NOMO-1 treated with dmso at 0.1 percent for 144 hours (cell line): ENCODE data around the gene APCDD1L.
"Not testable (repeated sequence)": the region's sequence is repeated elsewhere in the genome, so short reads cannot be mapped to it uniquely, and the experiment has no call there.

Source experiments
- DNase-seq: peaks from one replicate; lab custom pipeline; 2025; ENCODE audit not compliant: unreplicated experiment; lab: John Stamatoyannopoulos, UW

APCDD1L gene

DNA sequence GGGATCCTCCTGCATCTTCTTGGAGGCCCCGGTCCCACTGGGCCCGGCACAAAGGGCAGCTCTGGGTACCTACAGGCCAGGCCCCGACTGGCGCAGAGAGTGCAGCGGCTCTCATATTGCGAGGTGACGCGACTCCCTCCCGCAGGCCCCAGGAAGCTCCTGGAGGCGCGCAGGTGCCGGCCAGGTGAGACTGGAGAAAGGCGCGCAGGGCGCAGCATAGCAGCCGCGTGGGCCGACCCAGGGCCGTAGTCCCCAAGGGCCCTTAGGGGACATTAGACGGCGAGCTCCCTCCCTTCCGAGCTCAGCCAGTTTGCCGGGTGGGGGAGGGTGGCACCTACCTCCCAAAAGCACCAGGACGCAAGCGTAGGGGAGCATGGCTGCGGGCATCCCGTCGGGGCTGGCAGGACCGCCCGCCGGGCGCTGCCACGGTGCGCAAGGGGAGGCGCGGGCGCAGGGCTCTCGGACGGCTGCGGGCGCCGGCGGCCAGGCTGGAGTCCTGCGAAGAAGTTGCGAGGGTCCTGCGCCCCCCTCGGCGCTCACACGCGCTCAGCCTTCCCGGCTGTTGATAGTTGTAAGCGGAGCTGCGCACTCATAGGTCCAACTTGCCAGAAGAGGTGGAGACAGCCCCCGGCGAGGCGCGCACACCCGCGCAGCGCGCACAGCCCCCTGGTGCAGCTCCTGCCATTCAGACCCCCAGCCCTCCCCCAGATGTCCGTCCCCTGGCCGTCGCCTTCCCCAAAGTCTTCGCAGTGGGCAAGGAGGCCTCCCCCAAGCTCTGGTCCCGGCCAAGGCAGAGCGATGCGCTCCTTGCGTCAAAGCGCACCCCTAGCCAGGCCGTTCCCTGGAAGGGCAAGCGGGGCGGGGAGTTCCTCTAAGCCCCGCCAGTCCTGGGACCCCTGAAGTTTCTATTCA lies 622 bp downstream of the APCDD1L start:
- DNase-seq: no peak

DNA sequence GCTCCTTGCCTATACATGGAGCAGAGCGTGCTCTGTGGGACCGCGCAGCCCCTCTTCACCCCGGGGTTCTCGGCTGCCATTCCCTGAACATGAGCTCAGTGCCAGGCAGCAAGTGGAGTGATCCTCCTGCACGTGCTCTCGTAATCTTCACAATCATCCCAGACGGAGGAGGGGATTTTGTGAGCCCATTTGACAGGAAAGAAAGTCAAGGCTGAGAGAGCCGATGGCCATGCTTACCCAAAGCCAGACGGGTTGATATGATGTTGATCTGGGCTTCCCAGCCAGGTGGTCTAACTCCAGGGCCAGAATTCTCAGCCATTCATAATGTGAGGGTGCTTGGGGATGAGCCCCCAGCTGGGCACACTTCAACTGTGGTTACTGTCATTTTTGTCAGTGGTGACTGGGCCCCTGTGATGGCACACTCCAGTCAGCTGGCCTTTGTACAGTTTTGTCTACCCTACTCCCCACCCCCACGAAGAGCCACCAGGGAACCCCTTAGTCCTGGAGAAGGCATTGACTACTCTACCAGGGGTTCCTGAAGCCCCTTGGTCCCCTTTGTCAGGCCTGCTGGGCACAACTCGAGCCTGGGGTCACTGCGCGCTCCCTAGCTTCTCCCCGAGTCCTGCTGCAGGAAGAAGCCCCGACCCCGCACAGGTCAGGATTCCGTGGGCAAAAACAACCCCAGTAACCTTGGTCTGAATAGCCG lies 1.5 kb downstream of the APCDD1L start:
- DNase-seq: no peak

DNA sequence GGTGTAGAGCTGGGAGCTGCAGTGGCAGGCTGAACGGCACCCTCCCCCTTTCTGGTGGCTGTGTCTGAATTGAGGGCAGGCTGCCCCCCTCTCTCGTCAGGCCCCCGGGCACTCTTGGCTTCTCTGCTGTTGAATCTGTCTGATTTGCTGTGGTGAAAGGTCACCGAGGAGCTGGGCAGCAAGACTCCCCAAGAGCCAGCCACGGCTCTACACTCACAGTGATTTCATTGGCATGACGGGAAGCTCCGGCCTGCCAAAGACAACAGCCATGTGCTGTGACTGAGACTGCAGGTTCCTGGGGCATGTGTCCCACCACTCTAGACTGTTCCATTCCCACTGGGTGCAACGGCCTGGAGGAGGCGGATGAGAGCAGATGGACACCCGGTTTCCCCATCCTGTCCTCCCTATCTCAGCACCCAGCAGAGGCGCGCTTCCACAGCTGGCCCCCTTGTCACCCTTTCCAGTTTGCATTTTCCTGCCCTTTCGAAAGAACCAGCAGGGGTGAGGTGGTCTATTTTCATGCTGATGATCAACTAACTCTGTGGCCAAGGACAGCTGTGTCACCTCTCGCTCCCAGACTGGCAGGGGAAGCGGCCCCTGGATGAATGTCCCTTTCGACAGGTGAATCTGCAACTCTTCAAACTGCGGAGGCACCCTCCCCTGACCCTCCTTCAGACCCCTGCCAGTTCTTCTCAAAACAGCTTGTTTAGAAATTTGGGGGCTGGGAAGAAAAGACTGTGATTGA lies 2.2 kb downstream of the APCDD1L start:
- no peak for DNase-seq

DNA sequence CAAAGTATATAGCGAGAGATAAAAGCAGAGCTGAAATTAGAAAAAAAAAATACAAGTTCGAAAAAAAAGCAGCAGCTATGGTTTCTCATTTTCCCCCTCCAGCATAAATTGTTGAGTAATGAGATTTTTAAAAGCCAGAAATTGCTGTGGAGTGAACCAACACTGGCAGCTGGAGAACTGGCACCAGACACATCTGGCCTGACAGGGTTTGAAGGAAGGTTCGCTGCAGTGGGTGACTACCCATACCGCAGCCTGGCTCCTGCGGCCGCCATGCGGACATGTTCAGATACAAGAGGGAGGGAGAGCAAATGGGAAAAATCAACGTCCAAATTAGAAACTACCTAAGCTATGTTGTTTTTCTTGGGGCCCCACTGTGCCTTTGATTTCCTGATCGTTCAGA lies 3.3 kb downstream of the APCDD1L start:
- DNase-seq: no peak

DNA sequence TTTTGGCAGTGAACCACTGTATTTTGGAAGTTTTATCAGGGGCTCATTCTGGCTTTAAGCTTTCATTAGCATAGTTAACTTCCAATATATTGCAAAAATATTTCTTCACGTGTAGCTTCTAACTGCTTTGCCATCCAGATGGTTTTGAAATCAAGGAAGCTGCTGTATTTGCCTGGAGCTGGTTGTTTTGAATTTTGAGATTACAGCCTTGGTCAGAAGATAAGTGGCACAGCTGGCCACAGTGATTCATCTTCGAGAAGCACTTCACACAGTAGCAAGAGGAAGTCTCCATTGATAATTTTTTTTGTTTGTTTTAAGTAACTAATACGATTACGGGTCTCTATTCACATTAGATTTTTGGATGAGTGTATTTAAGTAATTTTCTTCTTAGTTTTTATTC lies 3.8 kb downstream of the APCDD1L start:
- DNase-seq: peak; percentile 39

DNA sequence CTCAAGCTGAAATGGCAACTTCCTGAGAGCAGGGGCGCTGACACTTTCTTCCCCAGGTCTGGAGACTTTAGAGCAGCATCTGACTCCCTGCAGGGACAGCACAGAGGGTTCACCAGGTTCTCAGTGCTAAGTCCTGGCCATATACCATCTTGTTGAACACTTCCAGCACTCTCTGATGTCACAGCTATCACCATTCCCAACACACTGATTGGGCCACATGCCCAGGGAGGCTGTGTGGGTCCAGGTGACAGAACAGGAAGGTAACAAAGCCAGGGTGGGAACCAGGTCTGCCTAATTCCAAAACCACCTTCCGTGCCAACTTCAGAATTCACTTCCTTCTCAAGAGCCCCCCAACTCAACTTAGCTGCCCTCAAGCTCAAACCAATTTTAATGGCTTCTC lies 4.3 kb downstream of the APCDD1L start:
- no peak for DNase-seq

DNA sequence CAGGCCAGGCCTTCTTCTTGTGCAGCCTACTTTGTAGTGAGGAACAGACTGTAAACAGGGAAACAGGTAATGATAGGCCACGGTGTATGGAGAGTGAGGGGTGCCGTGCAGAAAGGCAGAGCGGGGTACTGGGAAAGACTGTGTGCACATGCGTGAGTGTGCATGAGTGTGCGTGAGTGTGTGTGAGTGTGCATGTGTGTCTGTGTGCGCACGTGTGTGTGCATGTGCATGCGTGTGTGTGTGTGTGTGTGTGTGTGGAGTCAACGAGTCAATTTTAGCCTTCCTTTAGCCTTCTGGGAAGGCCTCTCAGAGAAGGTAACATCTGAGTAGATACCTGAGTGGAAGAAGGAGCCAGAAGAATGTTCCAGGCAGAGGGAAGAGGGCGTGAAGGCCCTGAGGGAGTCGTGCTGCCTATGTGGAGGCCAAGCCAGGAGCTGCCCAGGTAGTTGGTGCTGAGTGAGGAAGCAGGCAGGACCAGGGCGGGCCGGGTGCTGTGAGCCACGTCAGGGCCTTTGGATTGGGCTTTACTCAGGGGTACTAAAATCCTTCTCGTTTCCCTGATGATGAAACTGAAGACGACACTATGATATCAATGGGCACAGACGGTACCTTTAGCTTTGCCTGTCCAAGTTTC lies 6.3 kb downstream of the APCDD1L start:
- no peak for DNase-seq

DNA sequence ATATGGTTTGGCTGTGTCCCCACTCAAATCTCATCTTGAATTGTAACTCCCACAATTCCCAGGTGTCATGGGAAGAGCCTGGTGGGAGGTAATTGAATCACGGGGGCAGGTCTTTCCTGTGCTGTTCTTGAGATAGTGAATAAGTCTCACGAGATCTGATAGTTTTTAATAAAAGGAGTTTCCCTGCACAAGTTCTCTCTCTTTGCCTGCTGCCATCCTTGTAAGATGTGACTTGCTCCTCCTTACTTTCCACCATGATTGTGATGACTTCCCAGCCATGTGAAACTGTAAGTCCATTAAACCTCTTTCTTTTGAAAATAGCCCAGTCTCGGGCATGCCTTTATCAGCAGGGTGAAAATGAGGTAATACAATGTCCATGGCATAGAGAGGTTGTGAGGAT lies 8.2 kb downstream of the APCDD1L start:
- not testable (repeated sequence) for DNase-seq

DNA sequence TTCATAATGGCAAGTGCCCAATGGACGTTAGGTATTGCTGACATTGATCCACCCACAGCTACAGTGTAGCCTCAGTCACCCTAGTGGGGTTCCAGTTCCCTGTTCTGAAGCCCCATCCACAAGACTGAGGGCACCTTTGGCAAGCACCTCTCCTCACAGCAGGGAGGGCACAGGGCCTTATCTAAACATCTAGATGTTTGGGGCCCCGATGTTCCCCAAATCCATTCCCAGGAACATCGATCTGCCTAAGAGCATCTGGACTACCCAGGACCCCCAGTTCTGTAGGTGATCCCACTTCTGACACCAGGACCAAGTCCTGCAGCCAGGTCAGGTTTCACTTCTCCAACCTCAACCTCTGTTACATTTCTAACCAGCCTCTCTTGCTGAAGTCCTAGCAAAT lies 10.6 kb downstream of the APCDD1L start:
- no peak for DNase-seq

DNA sequence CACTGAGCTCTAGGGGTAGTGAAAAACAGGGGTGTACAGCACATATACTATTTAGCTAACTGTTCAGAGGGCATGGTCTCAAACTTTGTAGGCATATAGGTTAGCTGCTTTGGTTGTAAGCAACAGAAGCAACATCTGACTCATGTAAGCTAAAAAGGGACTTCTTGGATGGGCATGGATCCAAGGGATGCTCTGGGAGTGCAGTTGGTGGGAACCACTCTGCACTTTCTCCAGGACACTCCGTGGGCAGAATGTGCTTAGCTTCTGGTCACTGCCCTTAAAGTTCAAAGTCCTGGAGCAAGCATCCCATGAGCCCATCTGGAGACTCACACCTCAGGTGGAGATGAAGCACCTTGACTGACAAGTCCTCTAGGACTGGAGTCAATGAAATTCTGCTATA lies 11.5 kb downstream of the APCDD1L start:
- DNase-seq: no peak

DNA sequence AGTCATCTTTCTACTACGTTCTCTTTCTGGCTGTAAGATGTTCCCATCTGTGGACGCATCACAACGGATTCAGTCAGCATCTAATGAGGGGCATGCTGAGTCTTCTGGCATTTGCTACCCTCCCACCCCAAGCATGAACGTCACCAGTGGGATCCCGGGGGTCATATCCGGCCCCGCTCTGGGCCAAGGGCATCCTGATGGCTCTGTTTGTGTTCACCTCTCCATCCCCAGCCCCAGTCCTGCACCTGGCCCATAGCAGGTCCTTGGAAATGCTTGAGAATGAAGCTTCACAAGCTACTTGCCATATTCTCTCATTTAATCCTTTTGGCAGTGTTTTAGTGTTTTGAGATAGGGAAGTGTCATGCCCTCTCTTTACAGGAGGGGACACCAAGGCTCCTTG lies 14.9 kb downstream of the APCDD1L start:
- no peak for DNase-seq

DNA sequence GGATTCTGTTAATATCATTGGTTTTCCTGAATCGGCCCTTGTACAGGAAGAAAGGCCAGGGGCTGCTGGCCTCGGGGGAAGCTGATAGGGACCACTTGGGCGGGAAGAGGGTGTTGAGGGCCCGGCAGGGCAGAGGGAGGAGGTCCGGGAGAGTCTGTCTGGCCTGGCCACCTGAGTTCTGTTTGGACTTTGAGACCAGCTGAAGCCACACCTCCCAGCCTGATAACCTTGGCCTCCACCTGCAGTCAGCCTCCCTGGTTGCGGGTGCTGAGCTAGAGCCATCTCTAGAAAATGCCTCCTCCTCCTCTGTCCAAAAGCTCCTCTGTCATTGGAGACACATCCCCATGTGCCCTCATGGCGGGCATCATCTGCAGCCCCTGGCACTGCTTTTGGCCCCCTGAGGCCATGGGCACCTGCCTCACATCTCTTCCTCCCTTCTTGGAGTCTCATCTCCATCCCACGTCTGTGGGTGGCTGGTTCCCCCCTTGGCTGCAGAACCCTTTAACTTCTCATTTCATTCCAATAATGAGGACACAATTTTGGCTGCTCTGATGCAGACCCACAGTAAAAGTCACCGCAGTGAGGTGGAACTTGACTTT lies 16.6 kb downstream of the APCDD1L start:
- DNase-seq: no peak

DNA sequence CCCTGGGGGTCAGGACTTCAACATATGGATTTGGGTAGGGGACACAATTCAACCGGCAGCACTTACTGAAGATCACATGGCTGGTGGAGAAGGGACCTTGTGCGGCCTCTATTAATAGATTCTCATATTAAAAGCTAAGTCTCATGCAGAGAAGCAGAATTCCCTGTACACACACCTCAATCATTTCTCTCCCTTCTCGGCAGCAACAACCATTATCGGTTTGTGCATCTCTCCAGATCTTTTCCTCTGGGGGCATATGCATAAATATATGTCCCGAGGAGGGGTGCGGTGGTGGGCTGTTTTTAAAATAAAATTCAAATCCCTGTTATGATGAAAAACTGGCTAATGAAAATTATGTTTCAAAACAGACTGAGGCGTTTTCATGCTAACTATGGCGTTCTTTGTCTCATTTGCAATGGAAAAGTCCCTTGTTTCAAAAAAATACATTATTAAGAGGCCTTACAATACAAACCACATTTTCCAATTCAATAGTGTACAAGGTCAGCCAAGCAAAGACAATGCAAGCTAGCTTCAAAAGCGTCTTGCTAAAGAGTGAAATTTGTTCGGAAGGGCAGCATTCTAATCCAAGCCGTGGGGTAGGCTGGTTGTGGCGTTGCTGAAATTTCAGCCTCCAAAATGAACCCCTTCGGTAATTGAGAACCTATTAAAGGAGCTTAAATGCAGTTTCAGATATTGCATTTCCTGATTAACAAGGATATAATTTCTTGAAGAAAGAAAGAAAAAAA lies 17.3 kb downstream of the APCDD1L start:
- no peak for DNase-seq

DNA sequence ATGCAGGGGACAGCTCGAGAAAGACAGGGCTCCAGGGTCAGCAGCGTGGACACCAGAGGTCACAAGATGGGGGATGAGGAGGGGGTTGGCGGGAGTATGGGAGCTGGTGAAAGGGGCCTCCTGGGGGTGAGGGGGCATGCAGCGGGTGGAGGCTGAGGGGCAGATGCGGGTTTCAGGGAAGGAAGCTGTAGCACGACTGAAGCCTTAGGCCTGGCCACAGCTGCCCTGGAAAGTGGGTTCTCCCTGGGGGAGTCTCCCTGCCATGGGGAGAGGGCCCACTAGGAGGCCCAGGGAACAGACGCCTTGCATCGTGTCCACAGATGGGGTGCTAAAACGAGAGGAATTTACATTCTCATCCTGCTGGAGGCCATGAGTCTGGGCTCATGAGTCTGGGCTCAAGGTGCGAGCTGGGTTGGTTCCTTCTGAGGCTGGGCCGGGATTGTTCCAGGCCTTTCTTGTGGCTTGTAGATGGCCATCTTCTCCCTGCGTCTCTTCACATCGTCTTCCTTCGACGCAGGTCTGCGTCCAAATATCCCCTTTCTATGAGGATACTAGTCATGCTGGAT lies 18.0 kb downstream of the APCDD1L start:
- DNase-seq: no peak

DNA sequence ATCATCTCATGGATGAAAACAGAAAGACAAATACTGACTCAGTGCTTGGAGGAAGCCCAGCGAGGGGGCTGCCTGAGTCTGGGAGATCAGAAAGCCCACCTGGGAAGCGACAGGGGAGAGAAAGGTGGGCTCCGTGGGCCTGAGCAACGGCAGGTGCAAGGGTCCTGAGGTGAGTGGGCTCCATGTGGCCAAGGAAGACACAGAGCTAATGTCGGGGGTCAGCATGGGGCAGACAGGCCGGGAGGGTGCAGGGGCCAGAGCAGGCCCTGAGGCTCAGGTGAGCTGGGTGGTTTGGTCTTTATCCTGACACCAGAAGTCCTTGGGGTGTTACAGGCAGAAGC lies 18.8 kb downstream of the APCDD1L start:
- no peak for DNase-seq

DNA sequence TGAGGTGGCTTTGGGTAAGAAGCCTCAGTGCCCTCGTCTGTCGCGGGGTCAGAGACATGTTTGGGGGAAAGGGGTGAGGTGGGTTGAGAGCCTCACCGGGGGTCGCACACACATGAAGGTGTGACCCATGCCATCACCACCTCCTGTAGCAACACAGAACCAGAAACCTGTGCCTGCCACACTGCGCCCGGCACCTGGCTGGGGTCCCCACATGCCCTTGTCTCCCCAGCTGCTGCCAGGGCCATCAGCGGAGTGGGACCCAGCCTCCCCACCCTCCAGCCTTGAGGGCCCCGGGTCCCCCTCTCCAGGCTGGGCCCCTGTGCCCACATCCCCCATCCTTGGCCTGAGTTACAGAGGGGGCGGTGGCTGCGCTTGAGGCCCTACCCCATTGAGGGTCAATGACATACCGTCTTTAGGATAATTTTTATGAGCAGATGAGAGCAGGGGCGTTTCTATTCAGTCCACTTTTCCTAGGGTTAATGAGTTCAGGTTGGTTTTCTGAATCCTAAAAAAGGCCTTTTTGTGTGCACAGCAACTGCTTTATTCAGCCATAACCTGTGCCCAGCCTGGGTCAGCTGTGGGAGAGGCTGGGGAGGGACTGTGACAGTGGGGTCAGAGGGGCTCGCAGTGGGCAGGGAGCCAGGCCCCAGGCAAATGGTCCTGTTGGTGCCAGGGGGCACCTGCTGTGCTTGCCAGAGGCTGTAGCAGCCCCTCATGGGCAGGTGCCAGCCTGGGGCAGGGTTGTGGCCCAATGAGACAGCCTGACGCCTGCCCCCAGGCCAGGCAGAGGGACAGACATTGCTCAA lies 19.4 kb downstream of the APCDD1L start:
- no peak for DNase-seq

DNA sequence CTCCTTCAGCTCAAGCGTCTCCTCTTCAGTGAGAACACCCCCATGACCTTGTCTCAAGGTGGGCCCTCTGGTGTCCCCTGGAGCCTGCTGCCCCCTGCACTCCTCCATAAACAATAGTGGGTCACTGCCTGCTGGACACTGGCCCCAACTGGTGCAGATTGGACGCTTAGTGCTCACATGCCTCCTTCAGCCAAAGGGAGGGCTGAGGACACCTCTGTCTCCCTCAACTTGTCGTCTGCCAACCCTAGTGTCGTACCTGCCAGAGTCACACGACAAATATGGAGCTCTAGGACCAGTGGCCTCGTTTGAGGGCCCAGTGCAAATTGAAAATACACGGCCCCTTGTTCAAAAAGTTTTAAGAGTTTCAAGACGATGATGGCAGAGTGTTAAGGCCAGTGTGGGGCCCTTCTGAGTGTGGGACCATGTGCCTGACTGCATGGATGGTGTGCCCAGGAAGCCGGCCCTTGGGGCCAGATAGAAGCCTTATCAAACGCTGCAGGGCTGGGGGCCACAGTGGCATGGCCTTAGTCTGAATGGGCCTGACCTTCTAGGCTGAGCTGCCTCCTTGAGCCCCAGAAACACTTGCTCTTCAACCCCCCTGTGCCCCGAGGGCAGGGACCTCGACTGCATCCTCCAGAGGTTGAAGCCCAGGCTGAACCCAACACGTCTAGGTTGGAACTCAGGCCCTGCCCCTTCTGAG lies 20.1 kb downstream of the APCDD1L start:
- no peak for DNase-seq

DNA sequence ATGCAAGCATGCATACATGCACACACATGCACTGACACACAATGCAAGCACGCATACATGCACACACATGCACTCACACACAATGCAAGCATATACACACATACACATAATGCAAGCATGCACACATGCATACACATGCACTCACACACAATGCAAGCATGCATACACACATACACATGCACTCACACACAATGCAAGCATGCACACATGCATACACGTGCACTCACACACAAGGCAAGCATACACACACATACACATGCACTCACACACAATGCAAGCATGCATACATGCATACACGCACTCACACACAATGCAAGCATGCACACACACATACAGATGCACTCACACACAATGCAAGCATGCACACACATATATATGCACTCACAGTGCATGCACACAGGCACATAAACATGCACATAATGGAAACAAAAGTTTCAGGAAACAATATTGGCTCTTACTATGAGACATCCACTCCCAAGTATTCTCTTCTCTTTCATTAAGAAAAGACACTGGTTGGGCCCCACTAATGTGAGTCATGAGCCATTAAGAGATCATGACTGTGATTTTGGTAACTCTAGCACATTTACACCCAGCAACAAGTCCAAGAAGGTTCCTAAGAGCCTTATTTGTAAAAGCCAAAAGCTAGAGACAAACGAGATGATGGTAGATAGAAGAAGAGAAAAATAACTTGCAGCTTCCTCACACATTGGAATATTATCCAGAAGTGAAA lies 22.2 kb downstream of the APCDD1L start:
- no peak for DNase-seq
